Activated T-cell treated with anti-CD3 and anti-CD28 coated beads for 4 hours (primary cell): ENCODE results near the gene TPRG1.

Experiments used
- DNase-seq: peaks from one replicate; pipeline ENCODE4 v3.0.0-alpha.2; 2020

Gene TPRG1

DNA sequence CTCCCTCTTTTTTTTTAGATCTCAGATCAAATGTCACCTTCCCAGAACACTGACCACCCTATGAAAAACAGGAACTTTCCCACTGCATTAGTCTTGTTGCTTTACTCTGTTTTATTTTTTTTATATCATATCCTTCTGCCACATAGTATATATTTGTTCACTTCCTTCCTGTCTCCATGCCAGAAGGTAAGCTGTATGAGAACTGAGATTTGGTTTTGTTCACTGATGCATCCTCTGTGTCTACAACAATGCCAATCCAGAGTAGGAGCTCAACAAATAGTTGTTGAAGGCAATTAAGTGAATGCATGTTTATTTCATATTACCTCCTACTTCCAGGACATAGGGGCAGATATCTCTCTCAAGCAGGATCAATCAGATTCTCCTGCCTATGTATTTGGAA lies 114.4 kb downstream of the TPRG1 start:
- DNase-seq: no peak

GRCh38 chr3:189286916-189287315 lies 115.1 kb downstream of the TPRG1 start:
- no peak for DNase-seq

DNA sequence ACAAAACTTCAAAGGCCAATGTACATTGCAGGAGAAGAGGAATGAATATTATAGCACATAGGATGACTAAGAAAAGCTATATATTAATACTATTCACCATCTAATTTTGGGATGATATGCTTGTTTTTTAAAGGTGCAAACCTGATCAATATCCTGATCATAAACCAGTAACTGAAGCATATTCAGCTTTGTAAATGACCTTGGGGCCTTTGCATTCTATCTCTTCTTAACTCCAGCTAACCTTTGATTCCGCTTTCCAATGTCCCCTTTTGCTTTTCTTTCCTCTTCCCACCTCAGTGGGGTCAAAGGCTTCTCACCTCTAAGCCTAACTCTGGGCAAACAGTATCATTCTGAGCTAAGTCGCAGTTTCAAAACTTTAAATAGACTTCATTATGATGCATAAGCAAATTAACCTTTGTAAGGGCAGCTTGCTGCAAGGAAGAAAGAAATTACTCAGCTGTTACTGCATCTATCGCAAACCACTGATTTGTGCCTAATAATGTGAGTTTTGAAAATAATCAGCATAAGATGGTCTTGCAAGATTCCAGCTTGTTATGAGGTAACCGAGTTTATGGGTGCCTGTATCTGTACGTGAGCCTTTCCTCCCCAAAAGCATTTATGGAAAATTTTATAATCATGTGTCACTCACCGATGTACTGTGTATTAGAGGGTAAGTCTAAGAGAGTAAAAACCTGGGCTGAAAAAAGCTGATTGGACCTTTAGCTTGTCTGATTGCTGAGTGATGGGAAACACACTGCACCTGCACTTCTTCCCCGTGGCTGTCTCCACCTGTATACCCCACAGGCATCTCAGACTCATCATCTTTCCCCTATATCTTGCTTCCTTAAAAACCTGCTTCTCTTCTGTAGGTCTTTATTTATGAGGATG lies 116.8 kb downstream of the TPRG1 start:
- DNase-seq: no peak

GRCh38 chr3:189289251-189289650 lies 117.5 kb downstream of the TPRG1 start:
- no peak for DNase-seq

DNA sequence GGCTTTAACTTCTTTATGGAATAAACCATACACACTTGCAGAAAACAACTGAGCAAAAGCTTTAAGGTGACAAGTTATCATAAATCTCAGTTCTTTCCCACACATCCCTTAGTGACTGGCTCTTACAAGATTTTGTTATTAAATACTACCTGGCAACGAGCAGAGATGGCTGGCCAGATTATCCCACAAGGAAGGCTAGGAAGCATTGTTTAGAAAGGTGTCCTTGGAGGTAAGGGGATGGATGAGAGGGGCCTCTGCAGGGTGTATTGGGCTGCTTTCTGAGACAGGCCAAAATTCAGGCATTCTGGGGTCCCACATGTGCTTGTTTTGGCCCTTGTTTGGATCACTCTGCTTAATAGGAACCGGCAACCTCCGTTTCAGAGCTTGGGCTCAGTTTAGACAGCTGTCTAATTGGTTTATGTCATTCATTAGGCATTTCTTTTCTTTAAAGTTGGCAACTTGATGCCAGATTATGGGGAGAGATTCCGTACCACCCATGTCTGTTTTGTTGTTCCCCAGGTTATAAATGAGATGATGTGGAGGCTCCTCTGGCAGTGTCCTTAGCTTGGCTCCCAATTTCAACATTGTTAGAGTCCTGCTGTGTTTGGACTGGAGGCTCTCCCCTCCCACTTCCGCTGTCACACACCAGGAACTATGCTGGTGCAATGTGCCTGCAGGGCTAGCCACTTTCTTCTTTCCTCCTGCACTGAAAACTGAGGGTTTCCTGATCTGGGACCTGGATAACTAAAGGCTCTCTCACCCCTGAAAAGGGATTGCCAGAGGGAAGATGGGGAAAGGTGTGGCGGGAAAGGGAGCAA lies 121.1 kb downstream of the TPRG1 start:
- DNase-seq: no peak

DNA sequence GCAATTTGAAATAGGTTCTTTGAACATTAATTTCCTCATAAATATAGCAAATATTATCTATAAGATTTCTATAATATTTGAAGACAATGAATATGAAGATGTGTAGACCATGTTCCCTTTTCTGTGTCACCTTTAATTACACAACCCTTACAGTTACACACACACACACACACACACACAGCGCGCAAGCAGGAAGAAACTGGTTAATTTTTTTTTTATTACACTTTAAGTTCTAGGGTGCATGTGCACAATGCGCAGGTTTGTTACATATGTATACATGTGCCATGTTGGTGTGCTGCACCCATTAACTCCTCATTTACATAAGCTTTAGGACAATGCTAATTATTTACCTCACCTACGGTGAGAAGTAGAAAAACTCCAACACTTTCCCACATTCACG lies 122.9 kb downstream of the TPRG1 start:
- DNase-seq: no peak

GRCh38 chr3:189295089-189295488 lies 123.3 kb downstream of the TPRG1 start:
- no peak for DNase-seq

GRCh38 chr3:189297932-189298331 lies 126.2 kb downstream of the TPRG1 start:
- no peak for DNase-seq

DNA sequence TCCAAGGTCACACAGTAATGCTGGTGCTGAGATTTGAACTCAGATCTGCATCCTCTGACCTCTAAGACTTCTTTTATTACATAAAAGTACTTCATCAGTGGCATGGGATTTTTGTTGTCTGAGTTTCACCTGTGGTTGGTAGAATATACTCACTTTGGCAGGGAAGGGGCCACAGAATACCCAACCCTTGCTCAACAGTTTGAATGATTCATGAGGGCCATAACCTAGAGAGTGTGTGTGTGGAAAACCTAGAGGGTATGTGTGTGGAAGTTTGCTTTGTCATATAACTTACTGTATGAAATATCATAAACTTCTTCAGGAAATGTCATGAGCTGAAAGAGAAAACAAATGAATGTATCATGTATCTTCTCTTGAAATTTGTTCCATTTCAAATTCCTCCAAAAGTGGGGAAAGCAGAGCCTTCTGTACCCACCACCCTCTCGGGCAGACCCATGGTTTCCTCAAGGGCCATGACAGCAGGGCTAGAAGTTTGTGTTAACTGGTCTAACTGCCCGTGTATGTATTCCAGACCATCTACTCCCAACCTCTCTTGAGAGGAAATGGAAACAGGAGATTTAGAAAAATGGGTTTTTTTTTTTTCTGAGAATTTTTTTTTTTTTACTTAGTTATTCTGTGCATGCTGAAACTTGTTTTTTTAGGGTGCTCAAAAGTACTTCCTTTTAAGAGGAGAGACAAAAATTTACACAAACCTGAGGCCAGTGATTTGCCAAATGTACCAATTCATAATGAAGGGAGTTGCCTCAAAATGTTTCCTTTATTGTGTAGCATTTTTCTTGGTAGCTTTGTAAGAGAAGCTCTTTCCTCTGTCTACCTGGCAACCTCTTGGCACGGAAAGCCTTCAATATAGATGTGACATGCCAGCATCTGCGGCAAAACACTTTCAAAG lies 127.0 kb downstream of the TPRG1 start:
- DNase-seq: no peak

GRCh38 chr3:189300345-189300744 lies 128.6 kb downstream of the TPRG1 start:
- no peak for DNase-seq

DNA sequence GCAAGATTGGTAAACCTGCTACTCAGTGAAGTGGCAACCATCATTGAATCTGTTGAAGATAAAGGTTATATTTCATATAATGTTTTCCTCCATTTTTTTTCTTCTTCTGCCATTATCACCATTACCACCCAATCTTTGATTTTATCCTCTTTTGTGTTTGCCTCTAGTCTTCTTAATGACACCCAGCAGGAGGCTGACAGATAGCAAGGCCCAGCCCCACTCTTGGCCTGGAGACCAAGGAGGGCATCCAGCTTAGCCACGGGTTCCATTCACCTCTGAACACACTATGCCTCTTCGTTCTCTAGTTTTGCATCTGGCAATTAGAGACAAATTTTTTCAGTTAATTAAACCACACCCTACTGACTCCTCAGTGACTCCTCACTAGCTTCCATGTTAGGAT lies 129.7 kb downstream of the TPRG1 start:
- no peak for DNase-seq

DNA sequence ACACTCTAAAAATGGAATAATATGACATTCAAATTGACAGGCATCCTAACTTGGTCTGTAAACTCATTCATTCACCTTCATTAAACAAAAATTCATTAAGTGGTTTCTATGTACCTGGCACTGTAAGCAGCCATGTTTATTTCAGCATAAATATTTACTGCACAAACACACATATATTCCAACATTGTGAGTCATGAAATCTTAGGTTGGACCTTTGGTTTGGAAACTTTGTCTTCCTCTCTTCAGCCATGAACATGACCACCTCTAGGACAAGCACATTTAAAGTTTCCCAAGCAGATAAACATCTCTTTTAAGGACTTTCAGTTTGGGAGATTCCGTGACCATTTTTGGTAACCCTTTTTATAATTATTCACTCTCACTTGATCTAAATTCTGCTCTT lies 131.8 kb downstream of the TPRG1 start:
- no peak for DNase-seq

- DNase-seq: peak; percentile 11
Observed at GRCh38 chr3:189304465-189305351, 132.9 kb downstream of the TPRG1 start.

GRCh38 chr3:189305412-189305811 lies 133.6 kb downstream of the TPRG1 start:
- DNase-seq: no peak

DNA sequence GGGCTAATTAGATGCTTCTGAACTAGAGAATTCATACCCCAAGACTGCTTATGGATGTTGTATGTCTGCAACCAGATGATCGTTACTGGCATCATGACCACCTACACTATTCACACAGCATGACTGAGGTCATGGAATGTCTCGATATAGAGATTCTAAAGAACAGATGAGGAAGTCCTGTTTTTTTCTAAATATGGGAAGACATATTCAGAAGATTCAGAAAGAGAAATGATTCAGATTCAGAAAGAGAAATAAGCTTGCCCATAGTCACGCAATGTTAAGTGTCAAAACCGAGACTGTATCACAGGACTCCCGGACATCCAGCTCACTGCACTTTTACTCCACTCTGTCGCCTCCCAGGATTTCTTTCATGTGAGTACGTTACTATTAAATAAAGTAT lies 136.2 kb downstream of the TPRG1 start:
- DNase-seq: no peak

DNA sequence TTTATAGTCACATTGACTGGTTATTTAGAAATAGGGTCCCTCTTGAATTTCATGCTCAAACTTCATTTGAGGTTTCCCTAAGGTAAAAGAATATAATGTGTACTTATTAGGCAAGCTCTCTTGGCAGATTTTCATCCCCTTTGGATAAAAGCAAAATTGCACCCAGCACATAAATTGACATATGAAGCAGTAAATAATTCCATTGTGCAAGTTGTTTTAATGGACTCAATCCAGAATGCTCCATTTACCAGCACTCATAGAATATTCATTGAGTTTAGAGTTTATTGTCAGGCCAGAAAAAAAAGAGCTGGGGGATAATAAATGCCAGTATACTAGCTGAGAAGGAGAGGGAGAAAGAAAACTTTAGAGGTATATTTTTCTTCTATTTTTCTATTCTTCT lies 136.8 kb downstream of the TPRG1 start:
- no peak for DNase-seq

DNA sequence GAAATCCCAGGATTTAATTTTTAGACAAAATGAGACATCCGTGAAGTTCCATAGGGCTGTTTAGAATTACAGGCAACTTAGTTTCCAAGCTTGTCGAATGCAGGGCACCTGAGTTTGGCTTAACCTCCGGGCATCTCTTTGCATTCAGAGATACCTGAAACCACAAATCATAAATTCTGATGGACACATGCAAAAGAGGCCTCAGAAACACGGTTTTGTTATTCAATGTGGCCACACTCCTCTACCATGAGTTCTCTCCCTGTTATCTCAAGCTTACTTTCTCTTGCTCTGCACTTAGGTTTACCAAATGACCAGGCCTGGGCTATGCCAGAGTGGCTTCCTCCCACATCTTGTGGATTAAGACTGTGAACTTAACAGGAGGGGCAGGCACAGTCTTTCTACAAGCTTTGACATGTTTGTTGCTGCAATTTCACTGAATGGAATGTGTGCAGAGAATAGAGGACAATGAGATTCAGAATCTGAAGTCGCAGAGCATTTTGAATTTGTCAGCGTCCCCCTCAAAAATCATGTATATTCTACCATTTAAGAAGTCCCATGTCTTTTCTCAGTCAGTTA lies 137.7 kb downstream of the TPRG1 start:
- DNase-seq: no peak

DNA sequence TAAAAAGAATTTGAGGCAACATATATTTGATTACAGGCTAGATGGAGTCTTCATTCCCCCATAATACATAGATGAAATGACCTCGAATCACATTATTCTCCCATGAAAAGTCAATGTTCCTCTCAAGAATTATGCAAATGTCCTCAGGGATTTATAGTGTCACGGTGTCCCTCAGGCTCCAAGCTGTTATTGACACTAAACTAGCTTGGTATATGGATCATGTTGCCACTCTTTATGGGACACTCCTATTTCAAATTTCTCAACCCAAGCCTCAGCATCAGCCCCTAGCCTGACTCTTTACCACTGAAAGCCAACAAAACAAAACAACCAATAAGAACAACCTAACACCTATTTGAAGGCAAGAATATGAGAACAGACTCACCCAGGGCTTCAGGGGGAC lies 139.8 kb downstream of the TPRG1 start:
- DNase-seq: no peak

DNA sequence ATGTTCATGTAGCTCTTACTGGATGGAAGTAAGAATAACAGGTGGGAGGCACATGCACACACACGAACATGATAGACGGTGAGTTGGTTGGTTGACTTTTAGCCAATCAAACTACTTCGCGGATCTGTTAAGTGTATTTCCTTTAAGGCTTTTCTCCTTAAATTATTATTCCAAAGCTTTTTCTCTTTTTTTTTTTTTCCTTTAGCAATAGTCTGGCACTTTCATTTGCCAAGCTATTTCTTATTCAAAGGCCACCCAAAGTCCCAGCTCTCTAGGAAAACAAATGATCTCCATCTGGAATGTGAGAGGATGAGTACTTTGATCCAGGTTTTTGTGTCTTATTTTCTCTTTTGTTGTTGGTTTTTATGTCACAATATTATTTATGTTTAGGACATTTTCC lies 141.1 kb downstream of the TPRG1 start:
- DNase-seq: no peak

DNA sequence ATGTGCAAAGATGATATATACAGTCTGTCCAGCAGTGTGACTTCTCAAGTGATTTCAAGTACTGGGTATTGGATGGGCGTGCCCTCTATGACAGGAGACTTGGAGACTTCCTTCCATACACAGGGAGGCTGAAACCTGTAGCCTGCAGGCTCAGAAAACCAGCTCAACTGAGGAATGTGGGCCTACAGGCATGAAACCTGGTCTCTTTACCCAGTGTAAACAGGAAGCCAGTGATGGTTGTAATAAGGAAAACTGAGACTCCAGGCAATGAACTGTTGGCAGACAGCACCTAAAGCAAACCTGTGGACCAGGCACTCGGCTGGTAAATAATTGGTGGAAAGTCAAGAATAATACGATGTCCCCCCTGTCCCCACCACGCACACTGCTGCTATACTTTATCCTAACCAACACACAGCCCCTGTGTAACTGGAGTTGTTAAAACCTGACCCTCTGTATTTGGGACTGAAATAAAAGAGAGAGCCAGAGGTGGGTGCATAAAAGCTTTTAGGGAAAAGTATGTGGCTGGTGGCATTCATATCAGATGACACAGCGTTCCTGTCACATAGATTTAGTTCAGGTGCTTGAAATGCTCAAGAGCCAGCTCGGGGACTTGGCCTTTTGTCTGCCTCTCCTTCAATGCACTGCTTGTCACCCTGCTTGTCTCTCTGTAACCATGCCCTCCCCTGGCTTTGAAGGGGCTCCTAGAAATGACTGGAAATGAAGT lies 144.7 kb downstream of the TPRG1 start:
- DNase-seq: no peak

DNA sequence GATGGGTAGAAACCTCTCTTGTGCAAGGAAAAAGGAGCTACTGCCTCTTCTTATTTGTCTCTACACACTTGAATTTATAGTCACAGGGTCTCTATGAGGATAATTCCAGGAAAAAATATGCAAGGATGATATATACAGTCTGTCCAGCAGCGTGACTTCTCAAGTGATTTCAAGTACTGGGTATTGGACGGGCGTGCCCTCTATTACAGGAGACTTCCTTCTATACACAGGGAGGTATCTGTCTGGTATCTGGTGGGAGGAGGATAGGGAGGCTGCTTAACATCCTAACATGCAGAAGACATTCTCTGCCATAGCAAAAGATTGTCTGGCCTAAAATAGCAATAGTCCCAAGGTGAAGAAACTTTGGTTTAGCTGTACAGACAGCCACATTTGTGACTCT lies 146.1 kb downstream of the TPRG1 start:
- no peak for DNase-seq
